GM19043 (cell line): Measurements from ENCODE around the gene DDX24.
"Not testable (repeated sequence)": the region's sequence is repeated elsewhere in the genome, so short reads cannot be mapped to it uniquely, and the experiment has no call there.

Source experiments
- ATAC-seq: cut with Tn5 transposase; IDR thresholded peaks from one replicate; pipeline ENCODE4 v1.9.1; 2021; ENCODE audit warnings: low read depth; ENCODE audit not compliant: unreplicated experiment

DDX24 gene

GRCh38 chr14:94087891-94088290 lies 6.9 kb upstream of the DDX24 start:
- no peak for ATAC-seq

GRCh38 chr14:94081386-94081820 lies 401 bp upstream of the DDX24 start:
- ATAC-seq, result peak; percentile 25

DNA sequence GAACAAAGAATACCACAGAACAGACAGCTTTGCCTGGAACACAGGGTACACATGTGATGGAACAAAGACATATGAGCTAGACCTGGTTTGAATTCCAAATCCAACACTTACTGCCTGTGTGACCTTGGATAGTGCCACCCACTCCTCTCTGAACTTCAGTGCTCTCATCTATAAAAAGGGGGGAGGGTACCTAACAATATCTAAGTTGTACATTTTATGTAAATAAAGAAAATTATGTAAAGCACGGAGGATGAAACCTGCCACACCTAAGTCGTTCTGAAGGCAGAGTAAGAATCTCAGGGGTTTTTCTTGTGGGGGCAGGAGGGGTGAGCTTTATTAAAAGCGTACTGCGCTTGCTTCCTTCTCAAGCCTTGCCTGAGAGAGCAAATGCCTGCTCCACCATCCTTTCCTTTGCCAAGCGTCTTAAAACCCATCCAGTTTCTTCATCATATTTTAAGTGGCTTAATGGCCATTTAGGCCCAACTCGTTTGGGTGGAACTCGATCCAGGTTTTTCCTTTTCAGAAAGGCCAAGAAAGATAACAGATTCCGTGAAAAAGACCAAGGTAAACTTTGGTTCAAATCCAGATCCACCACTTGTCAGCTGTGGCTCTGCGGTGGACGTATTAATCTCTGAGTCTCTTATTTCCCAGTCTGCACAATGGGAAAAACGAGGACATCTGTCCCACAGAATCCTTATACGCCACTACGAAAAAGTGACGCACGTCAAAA lies 946 bp downstream of the DDX24 start:
- ATAC-seq, result no peak

DNA sequence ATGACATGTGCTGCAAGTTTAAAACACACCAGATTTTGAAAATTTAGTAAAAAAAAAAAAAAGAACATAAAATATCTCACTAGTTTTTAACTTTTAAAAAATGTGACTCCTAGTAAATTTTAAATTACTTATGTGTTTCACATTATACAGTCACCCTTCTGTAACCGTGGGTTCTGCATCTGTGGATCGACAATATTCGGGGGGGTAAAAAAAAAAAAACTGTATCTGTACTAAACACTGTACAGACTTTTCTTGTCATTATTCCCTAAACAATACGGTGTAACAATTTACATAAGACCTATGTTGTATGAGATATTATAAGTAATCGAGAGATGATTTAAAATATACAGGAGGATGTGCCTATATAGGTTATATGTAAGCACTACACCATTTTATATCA lies 3.2 kb downstream of the DDX24 start:
- ATAC-seq, result no peak

DNA sequence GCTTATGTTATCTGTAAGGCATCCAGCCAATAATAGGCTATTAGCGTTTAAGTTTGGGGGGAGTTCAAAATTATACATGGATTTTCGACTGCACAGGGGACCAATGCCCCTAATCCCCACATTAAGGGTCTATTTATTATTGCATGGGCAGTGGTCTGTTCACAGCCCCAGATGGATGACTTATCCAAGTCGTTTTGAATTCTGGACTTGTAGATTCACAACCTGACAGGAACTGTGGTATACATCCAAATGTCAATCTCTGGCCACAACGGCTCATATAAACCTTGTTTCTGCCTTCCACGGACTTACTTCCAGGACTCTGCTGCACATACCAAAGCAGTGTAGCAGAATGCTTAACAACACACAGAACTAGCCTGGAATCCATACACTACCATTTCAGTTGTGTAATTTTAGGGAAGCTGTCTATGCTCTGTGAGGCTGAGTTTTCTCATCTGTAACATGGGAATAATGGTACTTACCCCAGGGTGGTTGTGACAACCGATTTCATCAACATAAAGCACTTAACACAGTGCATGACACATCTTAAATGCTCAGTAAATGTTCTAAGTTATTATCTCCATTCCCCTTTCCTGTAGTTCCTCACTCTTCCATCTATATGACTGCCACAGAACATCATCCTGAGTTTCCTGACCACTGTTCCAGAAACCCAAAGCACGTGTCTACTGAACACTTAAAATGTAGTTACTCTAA lies 3.7 kb downstream of the DDX24 start:
- ATAC-seq, result no peak

GRCh38 chr14:94075008-94075407 lies 6.0 kb downstream of the DDX24 start:
- no peak for ATAC-seq

DNA sequence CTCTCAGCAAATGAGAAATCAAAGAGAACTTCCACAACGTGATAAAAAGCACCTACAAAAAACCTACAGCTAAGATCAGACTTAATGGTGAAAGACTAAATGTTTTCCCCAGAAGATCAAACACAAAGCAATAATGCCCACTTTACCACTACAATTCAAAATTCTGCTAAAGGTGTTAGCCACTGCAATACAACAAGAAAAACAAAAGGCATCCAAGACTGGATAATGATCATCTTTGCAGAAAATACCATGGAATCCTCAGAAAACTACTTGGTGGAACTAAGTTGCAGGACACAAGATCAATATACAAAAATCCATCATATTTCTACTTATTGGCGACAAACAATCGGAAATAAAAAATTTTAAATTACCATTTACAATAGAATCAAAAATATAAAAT lies 6.5 kb downstream of the DDX24 start:
- ATAC-seq, result no peak

DNA sequence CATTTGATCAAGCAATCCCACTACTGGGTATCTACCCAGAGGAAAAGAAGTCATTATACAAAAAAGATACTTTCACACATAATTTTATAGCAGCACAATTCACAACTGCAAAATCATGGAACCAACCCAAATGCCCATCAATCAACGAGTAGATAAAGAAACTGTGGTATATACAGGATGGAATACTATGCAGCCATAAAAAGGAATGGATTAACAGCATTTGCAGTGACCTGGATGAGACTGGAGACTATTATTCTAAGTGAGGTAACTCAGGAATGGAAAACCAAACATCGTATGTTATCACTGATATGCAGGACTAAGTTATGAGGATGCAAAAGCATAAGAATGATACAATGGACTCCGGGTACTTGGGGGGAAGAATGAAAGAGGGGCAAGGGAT lies 8.9 kb downstream of the DDX24 start:
- not testable (repeated sequence) for ATAC-seq

DNA sequence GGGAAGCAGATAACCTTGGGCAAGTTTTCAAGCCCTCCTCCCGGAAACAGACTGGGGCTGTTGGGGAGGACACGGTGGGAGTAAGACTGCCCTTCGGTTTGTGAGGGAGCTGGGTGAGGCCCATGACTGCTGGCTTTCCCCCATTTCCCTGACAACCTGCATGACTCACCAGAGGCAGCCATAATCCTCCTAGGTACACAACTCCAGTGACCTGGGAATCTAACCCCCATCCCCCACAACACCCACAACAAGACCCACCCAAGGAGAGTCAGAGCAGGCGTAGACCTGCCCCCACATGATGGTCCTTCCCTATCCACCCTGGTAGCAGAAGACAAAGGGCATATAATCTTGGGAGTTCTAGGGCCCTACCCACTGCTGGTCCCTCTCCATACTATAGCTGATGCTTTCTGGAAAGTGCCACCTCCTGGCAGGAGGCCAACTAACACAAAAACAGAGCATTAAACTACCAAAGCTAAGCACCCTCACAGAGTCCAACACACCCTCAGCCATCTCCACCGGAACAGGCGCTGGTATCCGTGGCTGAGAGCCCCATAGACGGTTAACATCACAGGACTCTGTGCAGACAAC lies 14.8 kb downstream of the DDX24 start:
- ATAC-seq, result no peak

DNA sequence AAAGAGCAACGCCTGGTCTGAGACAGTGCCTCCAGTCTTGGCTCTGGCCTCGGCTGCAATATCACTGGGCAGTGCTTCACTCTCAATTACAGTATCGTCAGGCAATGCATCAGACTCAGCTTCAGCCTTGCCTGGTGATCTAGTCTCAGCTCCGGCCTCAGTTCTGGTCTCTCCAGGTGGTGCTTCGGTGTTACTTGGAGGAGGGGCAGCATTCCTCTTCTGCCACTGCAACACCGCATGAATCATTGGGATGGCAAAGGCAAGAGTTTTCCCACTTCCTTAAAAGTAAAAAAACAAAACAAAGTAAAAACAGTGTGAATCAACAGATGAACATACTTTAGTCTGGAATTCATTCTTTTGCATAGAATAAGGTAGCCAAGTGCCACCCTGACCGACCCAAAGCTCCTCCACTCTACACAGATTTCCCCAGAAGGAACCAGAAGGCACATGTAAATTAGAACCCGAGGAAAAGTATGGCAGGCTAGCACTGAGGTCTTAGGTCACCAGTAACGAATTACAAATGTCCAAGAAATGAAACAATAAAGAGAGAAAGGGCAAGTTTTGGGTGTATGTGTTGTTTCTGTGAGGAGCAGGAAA lies 18.6 kb downstream of the DDX24 start:
- ATAC-seq, result no peak

GRCh38 chr14:94059998-94060397 lies 21.0 kb downstream of the DDX24 start:
- ATAC-seq, result no peak

DNA sequence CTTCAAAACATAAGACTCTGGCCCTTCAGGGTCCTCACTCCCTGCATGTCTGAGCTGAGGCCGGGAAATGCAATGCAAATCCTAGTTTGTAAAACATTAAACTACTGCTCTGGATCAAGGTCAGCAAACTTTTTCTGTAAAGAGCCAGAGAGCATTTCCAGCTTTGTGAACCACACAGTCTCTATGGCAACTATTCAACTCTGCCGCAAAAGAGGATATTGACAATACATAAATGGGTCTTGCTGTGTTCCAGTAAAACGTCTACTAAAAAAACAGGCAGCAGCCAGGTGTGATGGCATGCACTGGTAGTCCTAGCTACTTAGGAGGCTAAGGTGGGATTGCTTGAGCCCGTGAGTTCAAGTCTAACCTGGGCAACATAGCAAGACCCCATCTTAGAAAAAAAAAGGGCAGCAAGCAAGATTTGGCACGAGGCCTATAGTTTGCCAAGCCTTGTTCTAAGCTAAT lies 22.3 kb downstream of the DDX24 start:
- ATAC-seq, result no peak

GRCh38 chr14:94058128-94058673 lies 22.8 kb downstream of the DDX24 start:
- no peak for ATAC-seq

DNA sequence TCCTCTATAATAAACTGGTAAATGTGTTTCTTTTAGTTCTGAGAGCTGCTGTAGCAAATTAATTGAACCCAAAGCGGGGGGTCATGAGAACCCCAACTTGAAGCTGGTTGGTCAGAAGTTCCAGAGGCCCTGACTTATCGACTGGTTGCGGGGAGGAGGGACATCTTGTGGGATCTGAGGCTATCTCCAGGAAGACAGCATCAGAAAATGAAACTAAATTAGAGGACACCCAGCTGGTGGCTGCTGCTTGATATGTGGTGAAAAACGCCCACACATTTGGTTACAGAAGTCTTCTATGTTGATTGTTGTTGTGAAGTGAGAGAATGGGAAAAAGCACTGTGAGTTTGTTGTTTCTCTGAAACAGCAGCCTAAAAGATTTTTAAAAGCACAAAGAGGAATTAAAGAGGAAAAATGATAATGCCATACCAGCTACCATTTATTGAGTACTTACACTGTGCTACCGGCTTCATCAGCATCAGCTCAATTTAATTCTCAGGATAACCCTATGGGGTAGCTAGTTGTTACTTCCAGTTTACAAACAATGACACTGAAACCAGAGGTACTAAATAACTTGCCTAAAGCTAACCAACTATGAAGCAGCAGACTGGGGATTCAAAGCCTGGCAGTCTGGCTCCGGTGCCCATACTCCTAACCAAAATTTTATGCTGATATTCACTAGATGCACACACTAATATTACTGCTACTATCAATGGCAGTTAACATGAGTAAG lies 24.3 kb downstream of the DDX24 start:
- peak; percentile 63 for ATAC-seq

GRCh38 chr14:94054936-94055335 lies 26.1 kb downstream of the DDX24 start:
- no peak for ATAC-seq

DNA sequence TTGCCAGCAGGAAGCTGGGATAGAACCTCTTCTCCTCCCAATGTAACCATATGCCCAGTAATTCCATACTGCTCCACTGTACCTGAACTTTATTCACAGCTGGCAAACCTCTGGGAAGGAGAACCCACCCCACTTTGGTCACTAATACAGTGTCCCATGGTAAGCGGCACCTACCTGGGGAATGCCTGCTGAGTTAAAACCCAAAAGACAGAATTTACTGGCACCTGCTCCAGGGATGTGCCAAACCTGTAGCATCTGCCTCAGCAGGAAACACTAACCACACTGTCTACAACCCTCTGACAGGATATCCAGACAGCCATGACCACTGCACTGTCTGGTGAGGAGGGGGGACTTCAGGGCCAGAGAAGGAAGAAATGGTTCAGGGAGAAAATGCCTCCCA lies 26.6 kb downstream of the DDX24 start:
- no peak for ATAC-seq

DNA sequence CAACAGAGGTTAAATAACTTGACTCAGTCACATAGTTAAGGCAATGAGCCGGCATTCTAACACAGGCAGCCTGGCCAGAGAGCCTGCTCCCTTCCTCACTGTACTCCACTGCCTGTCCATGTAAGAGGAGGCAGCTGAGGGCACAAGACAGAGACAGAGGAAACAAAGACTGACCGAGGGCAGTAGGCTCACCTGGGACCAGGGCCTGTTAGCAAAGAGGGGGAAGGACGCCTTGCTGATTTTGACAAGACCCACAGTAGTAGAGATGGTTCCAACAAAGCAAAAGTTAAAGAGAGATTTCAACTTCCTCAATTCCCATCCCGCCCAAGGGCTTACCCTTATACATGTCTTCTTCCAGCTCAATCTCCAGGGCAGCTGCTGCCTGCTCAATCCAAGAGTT lies 28.3 kb downstream of the DDX24 start:
- ATAC-seq, result no peak

DNA sequence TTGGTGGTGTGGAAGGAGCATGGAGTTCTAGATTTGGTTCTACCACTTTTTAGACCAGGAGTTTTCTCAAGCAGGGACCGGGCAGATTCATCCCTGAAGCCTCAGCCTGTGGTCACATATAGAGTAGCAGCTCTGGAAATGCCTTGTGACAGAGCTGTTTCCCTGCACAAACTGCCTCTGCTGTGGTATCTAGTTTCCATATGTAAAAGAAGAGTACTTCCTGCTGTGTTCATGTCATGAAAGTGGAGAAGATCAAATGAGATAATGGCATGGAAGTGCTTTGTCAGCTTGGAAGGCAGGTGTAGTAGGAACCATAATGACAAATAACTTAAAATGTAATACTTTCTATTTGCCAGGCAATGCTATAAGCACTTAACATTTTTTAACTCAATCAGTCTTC lies 28.8 kb downstream of the DDX24 start:
- ATAC-seq, result no peak

- no peak for ATAC-seq
Measured at GRCh38 chr14:94051779-94052178, 29.2 kb downstream of the DDX24 start.

DNA sequence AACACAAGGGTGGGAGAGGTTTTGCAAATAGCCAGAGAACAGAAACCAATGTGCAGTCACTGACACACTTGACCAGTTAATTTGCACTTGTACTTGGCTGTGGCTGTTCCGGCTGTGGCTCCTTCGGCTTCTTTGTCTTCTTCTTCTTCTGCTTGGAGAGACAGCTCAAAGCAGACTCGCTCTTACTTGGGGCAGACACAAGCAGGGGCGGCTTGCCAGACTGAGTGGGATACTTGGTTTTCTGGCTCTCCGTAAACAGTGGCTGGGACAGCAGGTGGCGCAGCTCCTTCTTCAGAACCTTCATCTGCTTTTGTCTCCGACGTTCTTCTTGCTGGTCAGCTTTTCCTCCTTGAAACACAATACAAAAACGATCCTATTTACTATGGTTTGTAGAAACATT lies 29.9 kb downstream of the DDX24 start:
- ATAC-seq, result no peak
